ENCODE measurements around the gene SLC16A3. TPM values are rescaled to one million over a fixed set of nuclear protein-coding genes. Genes with fewer than 3 reads are reported as not detected.

SLC16A3 gene
- total and polyA plus RNA-seq, 2 of the 4 experiments (the other 2 are of a cell fraction): 49.1 to 181 TPM

DNA sequence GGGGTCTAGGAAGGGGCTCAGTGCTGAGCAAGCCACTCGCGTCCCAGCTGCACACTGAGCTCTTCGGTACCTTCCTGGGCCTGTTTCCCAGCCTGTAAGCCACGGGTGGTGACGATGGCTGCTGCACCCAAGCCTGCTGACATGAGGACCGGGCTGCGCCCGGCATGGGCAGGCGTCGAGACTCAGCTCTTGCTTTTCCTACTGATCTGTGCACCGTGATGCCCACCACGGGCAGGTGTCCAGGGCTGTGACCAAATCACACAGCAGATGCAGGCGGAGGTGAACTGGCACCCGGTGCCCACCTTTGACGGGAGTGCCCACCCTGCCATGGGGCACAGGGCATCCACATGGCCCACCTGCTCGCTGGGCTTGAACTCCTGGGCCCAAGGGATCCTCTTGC is 34.1 kb upstream of the SLC16A3 start:
- Histone ChIP-seq H3K56ac (ENCODE audit: extremely low read depth, insufficient read depth, low read length) (no peak overlapping the region), H3K27me3 (ENCODE audit: control insufficient read depth, insufficient read depth, low read length) (no peaks in the 10 kb centered on the region), H3K27ac (ENCODE audit: insufficient read depth, low read length) (no peak overlapping the region), H3K18ac (ENCODE audit: low read depth, low read length) (no peak overlapping the region), H3K79me1 (ENCODE audit: low read depth in 1 of 2, low read length in 2 of 2) (peaks cover 3 to 6% of the 10 kb centered on the region in 2 experiments; a peak in 2 of 4 replicates), H3K36me3 (ENCODE audit: control insufficient read depth, insufficient read depth, low read length) (peaks cover 39% of the 10 kb centered on the region), H3K4me1 (ENCODE audit: control insufficient read depth, insufficient read depth, low read length) (no peaks in the 10 kb centered on the region), H2BK15ac (ENCODE audit: low read depth, low read length) (no peak overlapping the region), H3K9me3 (ENCODE audit: control insufficient read depth, insufficient read depth, low read length) (no peaks in the 10 kb centered on the region), H2BK20ac (ENCODE audit: low read depth, low read length) (no peak overlapping the region), H2BK5ac (ENCODE audit: low read depth, low read length, poor library complexity, severe bottlenecking) (no peak overlapping the region), H3K23ac (ENCODE audit: low read depth, low read length) (no peak overlapping the region), H4K91ac (ENCODE audit: insufficient read depth, low read depth, low read length) (no peak overlapping the region), H3K9me1 (ENCODE audit: insufficient read depth, low read length) (0 out of 2 replicates have a peak, but pooled peaks cover 9% of the 10 kb centered on the region), H4K5ac (ENCODE audit: low read depth, low read length) (no peak overlapping the region), H2BK120ac (ENCODE audit: low read depth, low read length) (no peak overlapping the region), H3K9ac (ENCODE audit: low read depth, low read length) (no peak overlapping the region), H3K14ac (replicated peaks; ENCODE audit: low read depth, low read length) (no peak overlapping the region), H3K4ac (ENCODE audit: low read depth, low read length) (no peak overlapping the region), H4K20me1 (ENCODE audit: insufficient read depth, low read length) (peaks cover 4% of the 10 kb centered on the region; the same call in 1 of the 2 replicates), H4K8ac (ENCODE audit: low read depth in 2 of 2, low read length in 2 of 2) (no peak overlapping the region), H3K4me3 (ENCODE audit: insufficient read depth, low read depth, low read length) (no peak overlapping the region), H2AFZ (replicated peaks; ENCODE audit: low read length, poor library complexity) (no peak overlapping the region), H3K4me2 (ENCODE audit: low read depth, low read length) (no peak overlapping the region), H2AK9ac (replicated peaks; ENCODE audit: low read depth, low read length, poor library complexity) (no peak overlapping the region), H2AK5ac (ENCODE audit: low read depth, low read length) (no peak overlapping the region)
- WGBS, 2 experiments (ENCODE audit: extremely low coverage in 2 of 2, insufficient read length in 1 of 2): 98% methylated on average over 14 of the region's 16 CpGs; no CpG with 5 or more reads in 1 of the 2 experiments
- in situ Hi-C loops (cut with MboI; ENCODE audit: low sequenced_read_pairs) (no loop called here), dilution Hi-C loops (cut with HindIII; ENCODE audit: low sequenced_read_pairs, unreplicated experiment) (no loop called here), intact Hi-C loops (cut with micrococcal nuclease) (no loop called here)
- CTCF ChIA-PET: no interaction called here
- DNase-seq (no peak), ATAC-seq (ENCODE audit: low read depth) (no peak)
- no TSS peak for BruUV-seq (replicated peaks)
- TF ChIP-seq RAD21 (IDR thresholded peaks at IDR 0.05; ENCODE audit: low read length): no peak
- TF ChIP-seq MXI1 (IDR thresholded peaks at IDR 0.05; ENCODE audit: borderline replicate concordance, low read depth, low read length): no peak
- TF ChIP-seq FOS (IDR thresholded peaks at IDR 0.05; ENCODE audit: low read depth, low read length): no peak
- TF ChIP-seq CHD1 (IDR thresholded peaks at IDR 0.05; ENCODE audit: low read depth, low read length): no peak
- no peak for TF ChIP-seq RFX5 (IDR thresholded peaks at IDR 0.05; ENCODE audit: low read depth, low read length)
- TF ChIP-seq, protein P1, sequence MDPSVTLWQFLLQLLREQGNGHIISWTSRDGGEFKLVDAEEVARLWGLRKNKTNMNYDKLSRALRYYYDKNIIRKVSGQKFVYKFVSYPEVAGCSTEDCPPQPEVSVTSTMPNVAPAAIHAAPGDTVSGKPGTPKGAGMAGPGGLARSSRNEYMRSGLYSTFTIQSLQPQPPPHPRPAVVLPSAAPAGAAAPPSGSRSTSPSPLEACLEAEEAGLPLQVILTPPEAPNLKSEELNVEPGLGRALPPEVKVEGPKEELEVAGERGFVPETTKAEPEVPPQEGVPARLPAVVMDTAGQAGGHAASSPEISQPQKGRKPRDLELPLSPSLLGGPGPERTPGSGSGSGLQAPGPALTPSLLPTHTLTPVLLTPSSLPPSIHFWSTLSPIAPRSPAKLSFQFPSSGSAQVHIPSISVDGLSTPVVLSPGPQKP (IDR thresholded peaks at IDR 0.05; ENCODE audit: borderline replicate concordance, low read depth, low read length): no peak
- TF ChIP-seq SMC3 (IDR thresholded peaks at IDR 0.05; ENCODE audit: low read depth, low read length): no peak
- TF ChIP-seq MAFK (IDR thresholded peaks at IDR 0.05; ENCODE audit: low read depth, low read length): no peak
- TF ChIP-seq POLR2A (IDR thresholded peaks at IDR 0.05; ENCODE audit: low read depth, low read length): no peak
- TF ChIP-seq BHLHE40 (IDR thresholded peaks at IDR 0.05; ENCODE audit: low read depth, low read length): no peak
- no peak for TF ChIP-seq MAZ (IDR thresholded peaks at IDR 0.05; ENCODE audit: borderline replicate concordance, low read depth, low read length)
- no peak for TF ChIP-seq NFE2L2 (IDR thresholded peaks at IDR 0.05; ENCODE audit: low read depth, low read length)
- POLR2A ChIA-PET (ENCODE audit: unreplicated experiment): no interaction called here
